ENCODE measurements around the gene TMEM183A.

Gene TMEM183A

DNA sequence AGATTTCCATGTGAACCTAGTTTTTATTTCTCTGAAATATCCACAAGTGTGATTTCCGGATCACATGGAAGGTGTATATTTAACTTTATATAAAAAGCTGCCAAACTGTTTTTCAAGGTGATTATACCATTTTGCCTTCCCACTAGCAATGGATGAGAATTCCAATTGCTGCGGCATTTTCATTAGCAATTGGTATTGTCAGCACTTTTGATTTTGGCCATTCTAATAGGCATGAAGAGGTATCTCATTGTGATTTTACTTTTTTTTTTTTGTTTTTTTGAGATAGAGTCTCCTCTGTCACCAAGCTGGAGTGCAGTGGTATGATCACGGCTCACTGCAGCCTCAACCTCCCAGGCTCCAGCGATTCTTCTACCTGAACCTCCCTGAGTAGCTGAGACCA, 35.1 kb upstream of the TMEM183A start:
- no peak overlapping the region for H3K9ac ChIP-seq (ENCODE audit: low read length)
- H3K4me2 ChIP-seq (ENCODE audit: low read depth, low read length), result no peak overlapping the region
- no peaks in the 10 kb centered on the region for H4K20me1 ChIP-seq (ENCODE audit: insufficient read depth, low read length)
- H3K27ac ChIP-seq (ENCODE audit: low read length), result no peak overlapping the region
- no peak overlapping the region for H2AFZ ChIP-seq (ENCODE audit: low read length)
- H3K36me3 ChIP-seq (replicated peaks; ENCODE audit: insufficient read depth, low read length), result no peaks in the 10 kb centered on the region
- H3K9me2 ChIP-seq (replicated peaks; ENCODE audit: insufficient read depth, low read length), result no peaks in the 10 kb centered on the region
- no peaks in the 10 kb centered on the region for H3K27me3 ChIP-seq (replicated peaks; ENCODE audit: insufficient read depth, low read length)
- H3K9me3 ChIP-seq (replicated peaks; ENCODE audit: insufficient read depth, low read length), result no peaks in the 10 kb centered on the region
- no peaks in the 10 kb centered on the region for H3K79me2 ChIP-seq (ENCODE audit: low read length)
- TF ChIP-seq, protein P1, sequence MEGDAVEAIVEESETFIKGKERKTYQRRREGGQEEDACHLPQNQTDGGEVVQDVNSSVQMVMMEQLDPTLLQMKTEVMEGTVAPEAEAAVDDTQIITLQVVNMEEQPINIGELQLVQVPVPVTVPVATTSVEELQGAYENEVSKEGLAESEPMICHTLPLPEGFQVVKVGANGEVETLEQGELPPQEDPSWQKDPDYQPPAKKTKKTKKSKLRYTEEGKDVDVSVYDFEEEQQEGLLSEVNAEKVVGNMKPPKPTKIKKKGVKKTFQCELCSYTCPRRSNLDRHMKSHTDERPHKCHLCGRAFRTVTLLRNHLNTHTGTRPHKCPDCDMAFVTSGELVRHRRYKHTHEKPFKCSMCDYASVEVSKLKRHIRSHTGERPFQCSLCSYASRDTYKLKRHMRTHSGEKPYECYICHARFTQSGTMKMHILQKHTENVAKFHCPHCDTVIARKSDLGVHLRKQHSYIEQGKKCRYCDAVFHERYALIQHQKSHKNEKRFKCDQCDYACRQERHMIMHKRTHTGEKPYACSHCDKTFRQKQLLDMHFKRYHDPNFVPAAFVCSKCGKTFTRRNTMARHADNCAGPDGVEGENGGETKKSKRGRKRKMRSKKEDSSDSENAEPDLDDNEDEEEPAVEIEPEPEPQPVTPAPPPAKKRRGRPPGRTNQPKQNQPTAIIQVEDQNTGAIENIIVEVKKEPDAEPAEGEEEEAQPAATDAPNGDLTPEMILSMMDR (IDR thresholded peaks at IDR 0.05; ENCODE audit: low read length), result no peak
- TF ChIP-seq EZH2 (optimal IDR thresholded peaks at IDR 0.05; ENCODE audit: low read depth, low read length) (no peak), EZH2phosphoT487 (IDR thresholded peaks at IDR 0.05; ENCODE audit: low read length) (no peak)
- no peak overlapping the region for H3K4me3 ChIP-seq (ENCODE audit: low read length)
- peaks cover 17% of the 10 kb centered on the region for H3K4me1 ChIP-seq (ENCODE audit: low read length)
- no peak for DNase-seq
- no peaks in the 10 kb centered on the region; the same call in 1 of the 2 replicates for H3F3A ChIP-seq (ENCODE audit: insufficient read depth, low read length)

DNA sequence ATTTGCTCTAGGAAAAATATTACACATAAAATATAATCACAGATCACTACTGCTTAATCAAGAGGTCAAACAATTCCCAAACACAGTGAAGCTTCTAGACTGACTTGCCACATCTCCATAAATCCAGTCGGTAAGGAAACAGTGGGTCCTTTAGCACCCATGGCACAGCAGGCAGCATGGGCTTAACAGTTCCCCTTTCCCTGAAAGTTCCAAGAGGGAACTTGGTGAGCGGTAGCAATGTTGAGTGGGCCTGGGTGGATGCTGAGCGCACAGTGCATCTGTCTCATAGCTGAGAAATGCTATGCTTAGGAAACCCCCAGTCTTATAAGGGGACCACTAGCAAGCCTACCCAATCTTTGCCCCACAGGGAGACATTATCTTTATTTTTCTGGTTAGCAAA, 32.3 kb upstream of the TMEM183A start:
- TF ChIP-seq, protein P1 (IDR thresholded peaks at IDR 0.05; ENCODE audit: low read length), result no peak
- no peak for TF ChIP-seq EZH2 (optimal IDR thresholded peaks at IDR 0.05; ENCODE audit: low read depth, low read length)
- TF ChIP-seq EZH2phosphoT487 (IDR thresholded peaks at IDR 0.05; ENCODE audit: low read length), result no peak
- H4K20me1 ChIP-seq (ENCODE audit: insufficient read depth, low read length), result no peaks in the 10 kb centered on the region
- H3K4me2 ChIP-seq (ENCODE audit: low read depth, low read length), result no peak overlapping the region
- H3K4me3 ChIP-seq (ENCODE audit: low read length), result no peak overlapping the region
- no peak overlapping the region for H3K9ac ChIP-seq (ENCODE audit: low read length)
- H3F3A ChIP-seq (ENCODE audit: insufficient read depth, low read length), result no peaks in the 10 kb centered on the region
- H3K9me2 ChIP-seq (replicated peaks; ENCODE audit: insufficient read depth, low read length), result no peaks in the 10 kb centered on the region
- no peaks in the 10 kb centered on the region for H3K79me2 ChIP-seq (ENCODE audit: low read length)
- H2AFZ ChIP-seq (ENCODE audit: low read length), result no peak overlapping the region
- H3K9me3 ChIP-seq (replicated peaks; ENCODE audit: insufficient read depth, low read length), result no peaks in the 10 kb centered on the region
- H3K4me1 ChIP-seq (ENCODE audit: low read length), result no peaks in the 10 kb centered on the region
- no peak for DNase-seq
- H3K36me3 ChIP-seq (replicated peaks; ENCODE audit: insufficient read depth, low read length), result no peaks in the 10 kb centered on the region
- H3K27me3 ChIP-seq (replicated peaks; ENCODE audit: insufficient read depth, low read length), result no peaks in the 10 kb centered on the region
- no peak overlapping the region for H3K27ac ChIP-seq (ENCODE audit: low read length)

DNA sequence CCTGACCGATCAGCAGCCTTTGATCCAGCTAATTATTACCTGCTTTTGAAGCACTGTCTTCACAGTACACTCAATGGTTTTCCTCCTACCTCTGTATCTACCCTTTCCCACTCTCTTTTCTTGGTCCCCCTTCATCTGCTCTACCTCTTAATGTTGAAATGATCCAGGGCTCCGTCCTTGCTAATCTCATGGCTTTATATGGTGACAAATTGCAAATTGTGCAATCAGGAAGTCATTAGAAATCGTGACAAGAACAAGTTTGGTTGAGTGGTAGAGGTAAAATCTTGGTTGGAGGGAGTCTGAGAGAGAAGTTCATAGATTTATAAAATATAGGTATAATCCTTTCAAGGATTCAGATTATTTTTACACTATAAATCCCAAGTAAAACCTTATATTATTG, 30.5 kb upstream of the TMEM183A start:
- H3K9ac ChIP-seq (ENCODE audit: low read length), result no peak overlapping the region

More for the DNA sequence above, 30.5 kb upstream of the TMEM183A start:
- no peaks in the 10 kb centered on the region for H3K36me3 ChIP-seq (replicated peaks; ENCODE audit: insufficient read depth, low read length)
- no peak for DNase-seq
- H3K4me2 ChIP-seq (ENCODE audit: low read depth, low read length), result no peak overlapping the region
- H3K27me3 ChIP-seq (replicated peaks; ENCODE audit: insufficient read depth, low read length), result no peaks in the 10 kb centered on the region
- H3K4me3 ChIP-seq (ENCODE audit: low read length), result no peak overlapping the region
- no peaks in the 10 kb centered on the region for H3K79me2 ChIP-seq (ENCODE audit: low read length)
- no peak overlapping the region for H2AFZ ChIP-seq (ENCODE audit: low read length)
- no peaks in the 10 kb centered on the region for H3F3A ChIP-seq (ENCODE audit: insufficient read depth, low read length)
- H3K27ac ChIP-seq (ENCODE audit: low read length), result no peak overlapping the region
- H3K9me2 ChIP-seq (replicated peaks; ENCODE audit: insufficient read depth, low read length), result no peaks in the 10 kb centered on the region
- H4K20me1 ChIP-seq (ENCODE audit: insufficient read depth, low read length), result no peaks in the 10 kb centered on the region
- H3K9me3 ChIP-seq (replicated peaks; ENCODE audit: insufficient read depth, low read length), result no peaks in the 10 kb centered on the region
- TF ChIP-seq EZH2 (optimal IDR thresholded peaks at IDR 0.05; ENCODE audit: low read depth, low read length) (no peak), EZH2phosphoT487 (IDR thresholded peaks at IDR 0.05; ENCODE audit: low read length) (no peak)
- TF ChIP-seq, protein P1 (IDR thresholded peaks at IDR 0.05; ENCODE audit: low read length), result no peak
- no peaks in the 10 kb centered on the region for H3K4me1 ChIP-seq (ENCODE audit: low read length)

All from MM.1S (cell line).